ENCODE measurements around the gene PRIMA1.

Gene PRIMA1

DNA sequence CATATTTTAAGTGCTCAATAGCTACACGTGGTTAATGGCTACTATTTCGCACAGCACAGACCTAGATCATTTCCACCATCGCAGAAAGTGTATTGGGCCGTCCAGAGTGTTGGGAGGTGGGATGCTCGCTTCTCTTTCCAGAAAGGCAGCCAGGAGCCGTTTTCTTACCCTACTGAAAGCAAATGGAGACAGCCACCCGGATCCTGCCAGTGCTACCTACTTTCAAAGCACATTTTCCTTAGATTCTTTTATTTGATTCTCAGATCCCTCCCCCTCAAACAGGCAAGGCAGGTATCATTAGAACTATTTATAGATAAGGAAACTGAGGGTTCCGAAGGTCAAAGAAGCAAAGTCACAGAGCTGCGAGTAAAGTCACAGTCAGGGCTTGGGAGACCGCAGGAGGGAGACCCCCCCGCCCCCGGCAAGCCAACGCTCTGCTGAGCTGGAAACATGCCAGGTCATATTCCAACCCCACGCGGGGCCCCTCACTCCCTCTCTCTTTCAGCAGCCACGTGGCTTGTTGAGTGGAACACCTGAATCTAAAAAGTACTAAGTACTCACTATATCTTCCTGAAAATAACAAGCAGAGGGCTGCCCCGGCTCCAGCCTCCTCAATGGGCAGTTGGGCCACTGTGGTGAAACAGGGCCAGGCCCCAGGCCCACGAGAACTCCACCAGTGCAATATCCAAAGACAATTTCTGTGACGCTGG is 36.2 kb downstream of the PRIMA1 start:
- H3K36me3 ChIP-seq (ENCODE audit: control insufficient read depth, insufficient read depth, low read length, severe bottlenecking): no peaks in the 10 kb centered on the region
- DNase-seq (ENCODE audit: low read depth): no peak
- H3K4me1 ChIP-seq (ENCODE audit: control insufficient read depth, insufficient read depth, low read length): no peaks in the 10 kb centered on the region
- H3K9me3 ChIP-seq (ENCODE audit: control insufficient read depth, low read length): peaks cover 9% of the 10 kb centered on the region
- H3K27me3 ChIP-seq (replicated peaks; ENCODE audit: control insufficient read depth, insufficient read depth, low read length): peaks cover 10% of the 10 kb centered on the region
- no peak overlapping the region for H3K9ac ChIP-seq (ENCODE audit: low read length)
- no peak overlapping the region for H3K4me3 ChIP-seq (ENCODE audit: low read length)

DNA sequence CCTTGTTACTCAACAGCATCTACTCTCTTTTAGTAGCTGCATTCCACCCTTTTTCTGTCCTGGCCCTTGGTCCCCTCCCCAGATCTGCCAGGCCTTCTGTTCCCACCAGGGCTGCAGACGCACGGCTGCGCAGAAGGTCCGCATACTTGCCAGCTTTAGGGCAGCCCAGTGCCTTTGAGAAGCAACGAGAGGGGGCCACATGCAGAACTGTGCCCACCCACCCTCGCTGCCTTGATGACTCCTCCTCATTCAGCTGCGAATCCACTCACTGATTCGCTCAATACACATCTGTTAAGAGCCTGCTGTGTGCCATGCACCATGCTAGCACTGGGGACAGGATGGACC is 39.2 kb downstream of the PRIMA1 start:
- Histone ChIP-seq H3K36me3 (ENCODE audit: control insufficient read depth, insufficient read depth, low read length, severe bottlenecking) (no peaks in the 10 kb centered on the region), H3K9ac (ENCODE audit: low read length) (no peak overlapping the region), H3K9me3 (ENCODE audit: control insufficient read depth, low read length) (no peaks in the 10 kb centered on the region), H3K4me3 (ENCODE audit: low read length) (no peak overlapping the region), H3K4me1 (ENCODE audit: control insufficient read depth, insufficient read depth, low read length) (no peaks in the 10 kb centered on the region), H3K27me3 (replicated peaks; ENCODE audit: control insufficient read depth, insufficient read depth, low read length) (peaks cover 5% of the 10 kb centered on the region)
- DNase-seq (ENCODE audit: low read depth): no peak

DNA sequence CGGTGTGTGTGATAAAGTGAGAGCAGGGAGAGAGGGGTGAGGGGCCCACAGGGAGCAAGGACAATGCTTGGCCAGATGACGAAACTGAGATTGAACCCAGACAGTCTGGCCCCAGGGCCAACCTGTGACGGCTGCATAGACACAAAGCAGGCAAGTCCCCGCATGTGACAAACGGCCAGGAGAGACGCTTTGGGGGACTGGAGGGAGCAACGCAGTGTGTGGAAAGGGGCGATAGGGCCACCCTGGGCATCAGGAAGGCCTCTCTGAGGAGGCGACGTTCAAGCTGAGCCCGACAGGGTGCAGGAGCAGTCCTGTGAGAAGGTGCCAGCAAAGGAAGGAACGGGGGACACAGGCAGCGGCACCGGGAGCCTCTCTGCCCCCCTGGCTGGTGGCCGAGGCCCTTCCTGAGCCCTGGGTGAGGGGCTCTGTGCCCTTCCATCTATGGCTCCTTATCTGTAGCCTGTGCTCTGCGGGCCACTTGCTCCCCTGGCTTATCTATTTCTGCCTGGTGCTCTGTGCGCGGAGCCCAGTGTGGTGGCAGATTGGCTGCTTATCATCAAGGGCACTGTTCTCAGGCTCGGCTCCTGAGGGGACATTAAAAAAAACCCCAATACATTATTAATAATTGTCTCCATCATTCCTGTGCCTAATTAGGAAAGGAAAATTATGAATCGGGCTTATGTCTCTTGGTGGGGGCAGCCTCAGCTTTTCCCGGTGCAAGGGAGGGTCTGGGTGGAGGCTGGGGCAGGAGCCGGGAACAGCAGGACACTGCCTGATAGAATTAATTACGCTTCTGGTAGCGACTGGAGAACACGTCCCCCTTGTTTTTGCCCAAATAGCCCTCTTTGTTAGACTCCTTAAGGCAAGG is 39.8 kb downstream of the PRIMA1 start:
- H3K9ac ChIP-seq (ENCODE audit: low read length): no peak overlapping the region
- H3K9me3 ChIP-seq (ENCODE audit: control insufficient read depth, low read length): no peaks in the 10 kb centered on the region
- no peak for DNase-seq (ENCODE audit: low read depth)
- no peaks in the 10 kb centered on the region for H3K36me3 ChIP-seq (ENCODE audit: control insufficient read depth, insufficient read depth, low read length, severe bottlenecking)
- no peak overlapping the region for H3K4me3 ChIP-seq (ENCODE audit: low read length)
- no peaks in the 10 kb centered on the region for H3K4me1 ChIP-seq (ENCODE audit: control insufficient read depth, insufficient read depth, low read length)
- H3K27me3 ChIP-seq (replicated peaks; ENCODE audit: control insufficient read depth, insufficient read depth, low read length): peaks cover 5% of the 10 kb centered on the region

DNA sequence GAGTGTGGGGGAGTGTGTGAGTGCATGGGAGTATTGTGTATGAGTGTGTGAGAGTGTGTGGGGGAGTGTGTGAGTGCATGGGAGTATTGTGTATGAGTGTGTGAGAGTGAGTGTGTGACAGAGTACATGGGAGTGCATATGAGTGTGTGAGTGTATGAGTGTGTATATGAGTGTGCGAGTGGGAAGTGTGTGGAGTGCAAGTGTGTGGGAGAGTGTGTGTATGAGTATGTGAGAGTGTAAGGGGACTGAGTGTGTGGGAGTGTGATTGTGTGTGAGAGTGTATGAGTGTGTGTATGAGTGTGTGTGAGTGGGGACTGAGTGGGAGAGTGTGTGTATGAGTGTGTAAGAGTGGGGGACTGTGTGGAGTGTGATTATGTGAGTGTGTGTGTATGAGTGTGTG is 40.7 kb downstream of the PRIMA1 start:
- DNase-seq (ENCODE audit: low read depth): no peak
- Histone ChIP-seq H3K4me3 (ENCODE audit: low read length) (no peak overlapping the region), H3K9ac (ENCODE audit: low read length) (no peak overlapping the region), H3K27me3 (replicated peaks; ENCODE audit: control insufficient read depth, insufficient read depth, low read length) (peaks cover 5% of the 10 kb centered on the region), H3K36me3 (ENCODE audit: control insufficient read depth, insufficient read depth, low read length, severe bottlenecking) (no peaks in the 10 kb centered on the region), H3K4me1 (ENCODE audit: control insufficient read depth, insufficient read depth, low read length) (no peaks in the 10 kb centered on the region), H3K9me3 (ENCODE audit: control insufficient read depth, low read length) (no peaks in the 10 kb centered on the region)

GRCh38 chr14:93747102-93747501 is 41.2 kb downstream of the PRIMA1 start:
- no peaks in the 10 kb centered on the region for H3K9me3 ChIP-seq (ENCODE audit: control insufficient read depth, low read length)
- peaks cover 4% of the 10 kb centered on the region for H3K27me3 ChIP-seq (replicated peaks; ENCODE audit: control insufficient read depth, insufficient read depth, low read length)
- H3K4me1 ChIP-seq (ENCODE audit: control insufficient read depth, insufficient read depth, low read length): no peaks in the 10 kb centered on the region
- DNase-seq (ENCODE audit: low read depth): no peak
- H3K36me3 ChIP-seq (ENCODE audit: control insufficient read depth, insufficient read depth, low read length, severe bottlenecking): no peaks in the 10 kb centered on the region
- no peak overlapping the region for H3K9ac ChIP-seq (ENCODE audit: low read length)
- H3K4me3 ChIP-seq (ENCODE audit: low read length): no peak overlapping the region

DNA sequence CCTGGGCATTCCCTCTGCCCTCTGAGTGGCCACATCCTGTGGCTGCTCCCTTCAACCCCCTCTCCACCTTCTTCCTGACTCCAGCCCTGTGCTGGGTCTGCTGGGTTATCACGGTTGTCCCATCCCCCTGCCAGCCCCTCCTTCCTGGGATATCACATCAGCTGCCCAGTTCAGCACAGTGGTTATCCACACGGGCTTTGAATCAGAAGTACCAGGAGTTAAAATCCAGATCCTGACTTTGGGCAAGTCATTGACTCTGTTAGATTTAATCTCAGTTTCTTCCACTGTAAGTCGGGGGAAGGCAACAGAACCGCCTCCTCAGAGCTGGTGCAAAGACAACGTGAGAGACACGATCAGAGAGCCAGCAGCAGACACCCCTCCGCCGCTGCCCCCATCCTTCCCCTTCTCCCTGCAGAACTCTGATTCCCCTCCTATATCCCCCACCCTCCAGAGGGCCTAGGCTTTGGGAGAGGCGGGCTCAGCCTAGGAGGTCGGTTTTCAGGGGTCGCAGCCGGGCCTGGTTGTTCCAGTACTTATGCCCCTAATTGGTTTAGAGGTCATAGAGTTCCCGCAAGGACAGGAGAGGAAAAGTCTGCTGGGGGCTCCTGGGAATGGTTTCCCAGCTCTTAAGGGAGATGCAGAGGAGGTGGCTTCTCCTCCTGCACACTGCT is 42.5 kb downstream of the PRIMA1 start:
- Histone ChIP-seq H3K9me3 (ENCODE audit: control insufficient read depth, low read length) (no peaks in the 10 kb centered on the region), H3K9ac (ENCODE audit: low read length) (no peak overlapping the region), H3K36me3 (ENCODE audit: control insufficient read depth, insufficient read depth, low read length, severe bottlenecking) (no peaks in the 10 kb centered on the region), H3K4me1 (ENCODE audit: control insufficient read depth, insufficient read depth, low read length) (no peaks in the 10 kb centered on the region), H3K4me3 (ENCODE audit: low read length) (no peak overlapping the region), H3K27me3 (replicated peaks; ENCODE audit: control insufficient read depth, insufficient read depth, low read length) (no peaks in the 10 kb centered on the region)
- no peak for DNase-seq (ENCODE audit: low read depth)

DNA sequence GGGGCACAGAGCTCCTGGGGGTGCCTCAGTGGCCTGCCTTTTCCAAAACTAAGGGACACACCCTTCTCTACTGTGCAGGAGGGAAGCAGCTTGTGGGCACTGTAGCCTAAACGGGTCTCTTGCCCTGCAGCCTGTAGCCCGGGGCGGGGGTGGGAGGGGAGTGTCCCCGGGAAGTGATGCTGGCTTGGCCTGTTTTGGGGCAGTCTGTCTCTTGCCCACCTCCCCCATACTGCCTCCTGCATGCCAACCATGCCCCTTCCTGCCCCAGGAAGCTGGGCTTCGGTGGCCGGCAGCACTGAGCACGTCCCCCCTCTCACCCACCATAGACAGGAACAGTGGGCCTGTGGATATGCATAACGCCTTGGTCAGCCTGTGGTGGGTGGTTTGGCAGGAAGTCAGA is 43.4 kb downstream of the PRIMA1 start:
- Histone ChIP-seq H3K9me3 (ENCODE audit: control insufficient read depth, low read length) (no peaks in the 10 kb centered on the region), H3K9ac (ENCODE audit: low read length) (no peak overlapping the region), H3K4me1 (ENCODE audit: control insufficient read depth, insufficient read depth, low read length) (no peaks in the 10 kb centered on the region), H3K4me3 (ENCODE audit: low read length) (no peak overlapping the region), H3K27me3 (replicated peaks; ENCODE audit: control insufficient read depth, insufficient read depth, low read length) (no peaks in the 10 kb centered on the region), H3K36me3 (ENCODE audit: control insufficient read depth, insufficient read depth, low read length, severe bottlenecking) (no peaks in the 10 kb centered on the region)
- DNase-seq (ENCODE audit: low read depth): no peak

DNA sequence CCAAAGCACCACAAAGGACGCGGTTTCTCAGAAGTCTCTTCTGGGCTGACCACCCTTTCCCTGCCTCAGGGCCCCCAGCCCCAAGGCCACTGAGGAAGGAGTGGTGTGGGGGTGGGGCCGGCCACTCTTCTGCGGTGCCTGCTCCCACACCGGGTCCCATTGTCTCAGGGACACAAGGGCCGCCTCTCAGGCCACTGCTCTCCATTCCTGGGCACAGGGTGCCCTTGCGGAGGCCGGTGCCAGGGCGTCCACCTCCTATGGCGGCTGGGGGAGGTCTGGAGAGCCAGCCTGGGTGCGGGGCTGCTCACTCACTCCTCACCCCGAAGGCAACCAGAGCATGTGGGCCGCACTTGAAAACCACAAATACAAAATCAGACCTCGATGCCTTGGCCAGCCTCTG is 44.1 kb downstream of the PRIMA1 start:
- Histone ChIP-seq H3K36me3 (ENCODE audit: control insufficient read depth, insufficient read depth, low read length, severe bottlenecking) (no peaks in the 10 kb centered on the region), H3K4me1 (ENCODE audit: control insufficient read depth, insufficient read depth, low read length) (no peaks in the 10 kb centered on the region), H3K4me3 (ENCODE audit: low read length) (no peak overlapping the region), H3K9ac (ENCODE audit: low read length) (no peak overlapping the region), H3K9me3 (ENCODE audit: control insufficient read depth, low read length) (no peaks in the 10 kb centered on the region), H3K27me3 (replicated peaks; ENCODE audit: control insufficient read depth, insufficient read depth, low read length) (no peaks in the 10 kb centered on the region)
- DNase-seq (ENCODE audit: low read depth): no peak

GRCh38 chr14:93743270-93744060 is 44.8 kb downstream of the PRIMA1 start:
- DNase-seq (ENCODE audit: low read depth): no peak
- Histone ChIP-seq H3K9ac (ENCODE audit: low read length) (no peak overlapping the region), H3K9me3 (ENCODE audit: control insufficient read depth, low read length) (no peaks in the 10 kb centered on the region), H3K27me3 (replicated peaks; ENCODE audit: control insufficient read depth, insufficient read depth, low read length) (no peaks in the 10 kb centered on the region), H3K4me3 (ENCODE audit: low read length) (no peak overlapping the region), H3K4me1 (ENCODE audit: control insufficient read depth, insufficient read depth, low read length) (no peaks in the 10 kb centered on the region), H3K36me3 (ENCODE audit: control insufficient read depth, insufficient read depth, low read length, severe bottlenecking) (no peaks in the 10 kb centered on the region)

- no peak for DNase-seq (ENCODE audit: low read depth)
- Histone ChIP-seq H3K4me3 (ENCODE audit: low read length) (no peak overlapping the region), H3K9me3 (ENCODE audit: control insufficient read depth, low read length) (no peaks in the 10 kb centered on the region)
Observed at GRCh38 chr14:93742761-93743160, 45.5 kb downstream of the PRIMA1 start.

More at GRCh38 chr14:93742761-93743160, 45.5 kb downstream of the PRIMA1 start:
- no peaks in the 10 kb centered on the region for H3K27me3 ChIP-seq (replicated peaks; ENCODE audit: control insufficient read depth, insufficient read depth, low read length)
- H3K4me1 ChIP-seq (ENCODE audit: control insufficient read depth, insufficient read depth, low read length): no peaks in the 10 kb centered on the region
- no peaks in the 10 kb centered on the region for H3K36me3 ChIP-seq (ENCODE audit: control insufficient read depth, insufficient read depth, low read length, severe bottlenecking)
- no peak overlapping the region for H3K9ac ChIP-seq (ENCODE audit: low read length)

Data from adipocyte (in vitro differentiated cells).